ENCODE data around the gene ADGRF3.

DNA sequence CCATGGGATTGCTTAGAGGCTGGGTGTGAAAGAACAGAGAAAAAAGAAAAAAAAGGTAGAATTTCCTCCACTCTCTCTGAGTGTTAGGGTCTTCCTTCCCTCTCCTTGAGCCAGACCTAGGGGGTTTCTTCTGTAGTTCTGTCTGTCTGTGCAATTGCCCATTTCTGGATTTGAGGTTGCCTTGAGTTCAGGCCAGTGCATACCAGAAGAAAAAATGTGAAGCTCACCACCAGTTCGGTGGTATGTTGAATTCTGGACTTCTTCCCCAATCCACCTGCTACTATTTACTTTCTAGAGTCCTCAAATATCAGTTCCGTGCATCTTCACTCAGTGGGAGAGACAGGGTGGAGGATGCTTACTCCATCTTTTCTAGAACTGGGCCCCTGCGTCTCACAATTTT lies 16.0 kb downstream of the ADGRF3 start:
- TF ChIP-seq, protein P1, sequence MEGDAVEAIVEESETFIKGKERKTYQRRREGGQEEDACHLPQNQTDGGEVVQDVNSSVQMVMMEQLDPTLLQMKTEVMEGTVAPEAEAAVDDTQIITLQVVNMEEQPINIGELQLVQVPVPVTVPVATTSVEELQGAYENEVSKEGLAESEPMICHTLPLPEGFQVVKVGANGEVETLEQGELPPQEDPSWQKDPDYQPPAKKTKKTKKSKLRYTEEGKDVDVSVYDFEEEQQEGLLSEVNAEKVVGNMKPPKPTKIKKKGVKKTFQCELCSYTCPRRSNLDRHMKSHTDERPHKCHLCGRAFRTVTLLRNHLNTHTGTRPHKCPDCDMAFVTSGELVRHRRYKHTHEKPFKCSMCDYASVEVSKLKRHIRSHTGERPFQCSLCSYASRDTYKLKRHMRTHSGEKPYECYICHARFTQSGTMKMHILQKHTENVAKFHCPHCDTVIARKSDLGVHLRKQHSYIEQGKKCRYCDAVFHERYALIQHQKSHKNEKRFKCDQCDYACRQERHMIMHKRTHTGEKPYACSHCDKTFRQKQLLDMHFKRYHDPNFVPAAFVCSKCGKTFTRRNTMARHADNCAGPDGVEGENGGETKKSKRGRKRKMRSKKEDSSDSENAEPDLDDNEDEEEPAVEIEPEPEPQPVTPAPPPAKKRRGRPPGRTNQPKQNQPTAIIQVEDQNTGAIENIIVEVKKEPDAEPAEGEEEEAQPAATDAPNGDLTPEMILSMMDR (IDR thresholded peaks at IDR 0.05; ENCODE audit: borderline replicate concordance, extremely low read depth, low read length, poor library complexity, severe bottlenecking): no peak
- TF ChIP-seq EZH2 (IDR thresholded peaks at IDR 0.05; ENCODE audit: borderline replicate concordance, low read depth, low read length, severe bottlenecking): no peak

All from DND-41 (cell line).